DMS79 (cell line): ENCODE measurements around the gene STAP2.
"Not testable (repeated sequence)": the region's sequence is repeated elsewhere in the genome, so short reads cannot be mapped to it uniquely, and the experiment has no call there.

ENCODE experiments used
- DNase-seq: peaks from one replicate; lab custom pipeline; 2025; lab: John Stamatoyannopoulos, UW

STAP2 gene

DNA sequence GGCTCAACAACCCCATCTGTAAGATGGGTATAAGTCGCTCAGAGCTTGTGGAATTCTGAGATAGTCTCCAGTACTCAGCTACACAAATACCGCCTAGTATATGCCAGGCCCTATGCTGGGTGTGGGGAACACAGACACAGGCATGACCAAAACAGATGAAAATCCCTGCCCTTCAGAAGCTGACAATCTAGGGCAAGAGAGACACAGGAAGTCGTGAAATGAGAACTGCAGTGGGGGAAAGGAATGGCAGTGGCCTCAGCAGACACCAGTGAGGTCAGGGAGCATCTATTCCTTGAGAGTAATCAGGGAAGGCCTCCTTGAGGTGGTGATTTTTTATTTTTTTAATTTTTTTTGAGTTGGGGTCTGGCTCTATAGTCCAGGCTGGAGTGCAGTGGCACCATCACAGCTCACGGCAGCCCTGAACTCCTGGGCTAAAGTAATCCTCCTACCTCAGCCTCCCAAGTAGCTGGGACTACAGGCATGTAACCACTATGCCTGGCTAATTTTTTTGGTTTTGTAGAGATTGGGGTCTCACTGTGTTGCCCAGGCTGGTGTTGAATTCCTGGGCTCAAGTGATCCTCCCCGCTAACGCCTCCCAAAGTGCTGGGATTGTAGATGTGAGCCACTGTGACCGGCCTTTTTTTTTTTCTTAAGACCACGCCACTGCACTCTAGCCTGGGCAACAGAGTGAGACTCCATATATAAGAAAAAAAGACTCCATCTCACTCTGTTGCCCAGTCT is 39.6 kb downstream of the STAP2 start:
- no peak for DNase-seq

DNA sequence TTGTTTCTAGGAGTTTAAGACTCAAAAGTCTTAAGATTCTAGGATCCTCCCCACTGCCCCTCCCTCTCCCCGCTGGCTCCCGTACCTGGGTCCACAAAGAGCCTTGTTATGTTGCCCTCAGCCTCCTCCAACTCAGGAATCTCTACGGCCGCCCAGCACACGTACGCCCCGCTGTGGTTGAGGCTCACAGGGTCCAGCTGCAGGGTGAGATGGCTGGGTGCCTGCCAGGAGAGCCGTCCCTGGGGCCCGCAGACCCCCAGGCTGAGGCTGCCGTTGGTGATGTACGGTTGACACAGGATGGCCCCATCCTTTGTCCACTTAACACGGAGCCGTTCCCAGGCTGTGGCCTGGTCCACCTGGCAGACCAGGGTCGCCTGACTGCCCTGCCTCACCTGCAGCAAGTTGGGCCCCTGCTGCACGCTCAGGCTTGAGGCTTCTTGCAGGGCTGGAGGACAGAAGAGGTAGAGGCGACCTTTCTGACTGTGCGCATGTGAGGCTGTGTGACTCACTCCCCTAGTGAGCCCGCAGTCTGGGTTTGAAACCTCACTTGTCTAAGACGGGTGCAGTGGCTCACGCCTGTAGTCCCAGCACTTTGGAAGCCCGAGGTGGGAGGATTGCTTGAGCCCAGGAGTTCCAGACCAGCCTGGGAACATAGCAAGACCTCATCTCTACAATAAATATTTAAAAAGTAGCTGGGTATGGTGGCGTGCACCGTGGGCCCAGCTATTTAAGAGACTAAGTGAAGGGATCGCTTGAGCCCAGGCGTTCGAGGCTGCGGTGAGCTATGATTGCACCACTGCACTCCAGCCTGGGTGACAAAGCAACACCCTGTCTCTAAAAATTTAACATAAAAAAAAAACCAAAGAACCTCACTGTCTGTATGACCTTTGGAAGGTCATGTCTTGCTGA is 40.5 kb downstream of the STAP2 start:
- DNase-seq: no peak

DNA sequence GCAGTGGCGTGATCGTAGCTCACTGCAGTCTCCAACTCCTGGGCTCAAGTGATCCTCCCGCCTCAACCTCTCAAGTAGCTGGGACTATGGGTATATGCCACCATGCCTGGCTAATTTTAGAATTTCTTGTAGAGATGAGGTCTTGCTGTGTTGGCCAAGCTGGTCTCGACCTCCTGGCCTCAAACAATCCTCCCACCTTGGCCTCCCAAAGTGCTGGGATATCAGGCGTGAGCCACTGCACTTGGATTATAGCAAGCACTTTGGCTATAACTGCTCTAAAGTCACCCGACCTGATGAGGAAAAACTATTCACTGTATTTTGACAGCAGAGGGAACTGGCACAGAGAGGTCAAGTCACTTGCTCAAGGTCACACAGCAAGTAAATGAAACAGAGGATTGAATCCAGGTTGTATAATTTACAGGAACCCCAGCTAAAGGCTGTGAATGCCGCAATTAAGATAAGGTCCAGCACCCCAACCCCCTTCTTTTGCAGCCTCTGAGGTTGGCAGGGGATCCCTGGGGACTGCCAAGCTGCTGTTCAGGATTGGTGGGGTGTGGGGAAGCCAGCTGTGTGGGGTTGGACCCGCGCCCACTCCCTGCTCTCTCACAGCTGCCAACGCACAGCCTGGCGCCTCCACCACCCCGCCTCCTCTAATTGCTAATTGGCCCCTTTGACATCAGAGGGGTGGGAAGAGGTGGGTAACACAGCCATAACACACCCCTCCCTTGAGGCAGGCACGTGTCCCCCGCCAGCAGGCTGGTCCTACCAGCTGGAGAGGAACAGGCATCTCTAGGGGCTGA is 42.5 kb downstream of the STAP2 start:
- peak; percentile 81 for DNase-seq

DNA sequence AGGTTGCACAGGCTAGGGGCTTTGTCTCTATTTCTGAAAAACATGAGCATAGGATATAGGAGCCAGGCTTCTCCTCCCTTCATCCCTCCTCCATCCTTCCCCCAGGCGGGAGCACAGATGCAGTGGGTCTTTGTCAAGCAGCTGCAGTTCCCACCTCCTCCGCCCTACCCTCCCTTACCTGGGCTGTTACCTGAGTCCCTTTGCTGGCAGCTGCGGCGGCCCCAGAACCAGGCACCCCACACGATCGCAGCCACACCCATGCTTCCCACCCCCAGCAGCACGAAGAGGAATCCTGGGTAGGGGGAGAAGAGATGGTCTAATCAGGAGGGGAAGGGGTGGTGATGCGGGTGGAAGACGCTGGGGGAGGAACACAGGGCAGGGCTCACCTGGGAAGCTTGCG is 44.2 kb downstream of the STAP2 start:
- DNase-seq: no peak

DNA sequence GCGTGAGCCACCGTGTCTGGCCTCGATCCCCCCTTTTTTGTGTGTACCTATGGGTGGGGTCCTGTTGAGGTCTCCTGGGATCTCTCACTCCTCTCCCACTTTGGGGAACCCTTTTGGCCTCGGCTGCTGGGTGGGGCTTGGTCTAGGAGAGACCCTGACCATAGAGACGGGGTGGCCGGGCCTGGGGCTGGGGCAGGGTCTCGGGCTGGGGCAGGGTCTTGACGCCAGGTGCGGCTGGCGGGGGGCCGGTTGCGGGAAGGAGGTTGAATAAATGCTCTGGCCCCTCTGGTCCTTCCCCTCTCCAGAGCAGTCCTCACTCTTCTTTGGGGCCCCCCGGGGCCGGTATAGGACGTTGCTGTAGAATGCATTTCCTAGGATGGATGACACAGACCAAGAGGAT is 46.1 kb downstream of the STAP2 start:
- DNase-seq: no peak

GRCh38 chr19:4291184-4291732 is 47.4 kb downstream of the STAP2 start:
- DNase-seq: no peak

GRCh38 chr19:4288091-4288777 is 50.4 kb downstream of the STAP2 start:
- DNase-seq: no peak

- not testable (repeated sequence) for DNase-seq
Measured at GRCh38 chr19:4286141-4286540, 52.5 kb downstream of the STAP2 start.

GRCh38 chr19:4284974-4285373 is 53.7 kb downstream of the STAP2 start:
- no peak for DNase-seq

GRCh38 chr19:4284176-4284958 is 54.3 kb downstream of the STAP2 start:
- no peak for DNase-seq

- no peak for DNase-seq
Measured at GRCh38 chr19:4279530-4280422, 58.9 kb downstream of the STAP2 start.

- DNase-seq: no peak
Measured at GRCh38 chr19:4279267-4279529, 59.4 kb downstream of the STAP2 start.

GRCh38 chr19:4278419-4279266 is 60.0 kb downstream of the STAP2 start, which contains the start of gene SHD:
Gene SHD (plus strand): TSS chr19:4279266. CDS start chr19:4280064, 798 bp downstream.
- DNase-seq: no peak

DNA sequence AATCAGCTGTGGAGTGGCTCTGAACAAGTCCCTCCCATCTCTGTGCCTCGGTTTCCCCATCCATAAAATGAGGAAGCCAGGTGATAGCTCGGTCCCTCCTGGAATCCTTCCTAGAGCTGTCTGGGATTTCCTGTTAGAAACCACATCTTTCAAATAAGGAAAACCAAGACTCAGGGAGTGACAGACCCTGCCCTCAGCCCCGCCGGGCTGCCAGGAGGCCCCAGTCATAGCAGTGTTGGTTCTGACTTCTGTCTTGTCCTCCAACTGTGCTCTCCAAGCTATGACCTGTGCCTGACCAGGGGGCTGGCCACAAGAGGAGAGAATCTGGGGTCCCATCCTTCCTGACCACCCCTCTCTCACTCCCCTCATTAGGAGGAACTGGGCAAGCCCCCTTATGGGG is 60.6 kb downstream of the STAP2 start:
- no peak for DNase-seq

GRCh38 chr19:4277191-4277696 is 61.4 kb downstream of the STAP2 start:
- DNase-seq: no peak

DNA sequence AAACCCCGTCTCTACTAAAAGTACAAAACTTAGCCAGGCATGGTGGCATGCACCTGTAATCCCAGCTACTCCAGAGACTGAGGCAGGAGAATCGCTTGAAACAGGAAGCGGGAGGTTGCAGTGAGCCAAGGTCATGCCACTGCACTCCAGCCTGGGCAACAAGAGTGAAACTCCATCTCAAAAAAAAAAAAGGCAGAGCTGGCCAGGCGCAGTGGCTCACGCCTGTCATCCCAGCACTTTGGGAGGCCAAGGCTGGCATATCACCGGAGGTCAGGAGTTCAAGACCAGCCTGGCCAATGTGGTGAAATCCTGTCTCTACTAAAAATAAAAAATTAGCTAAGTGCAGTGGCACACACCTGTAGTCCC is 64.3 kb downstream of the STAP2 start:
- DNase-seq: not testable (repeated sequence)
